ENCODE results near the gene IRS1.

DNA sequence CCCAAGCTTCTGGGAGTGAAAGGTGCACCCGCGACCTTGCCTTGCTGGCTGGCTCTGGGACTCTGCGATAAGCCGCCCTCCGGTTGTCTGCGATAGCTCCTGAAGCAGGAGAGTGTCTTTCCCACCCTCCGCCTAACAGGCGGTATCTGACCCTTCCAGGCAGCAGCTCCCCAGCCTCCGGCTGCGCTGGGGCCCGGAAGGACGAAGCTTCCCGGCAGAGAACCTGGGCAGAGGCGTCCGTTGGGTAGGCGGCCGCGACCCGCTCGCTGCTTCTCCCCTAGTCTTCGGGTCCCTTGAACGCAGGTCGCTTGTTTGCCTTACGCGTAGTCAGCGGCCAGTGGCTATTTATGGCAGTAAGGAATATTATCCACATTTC, 35.8 kb upstream of the IRS1 start:
- TF ChIP-seq, protein P1, sequence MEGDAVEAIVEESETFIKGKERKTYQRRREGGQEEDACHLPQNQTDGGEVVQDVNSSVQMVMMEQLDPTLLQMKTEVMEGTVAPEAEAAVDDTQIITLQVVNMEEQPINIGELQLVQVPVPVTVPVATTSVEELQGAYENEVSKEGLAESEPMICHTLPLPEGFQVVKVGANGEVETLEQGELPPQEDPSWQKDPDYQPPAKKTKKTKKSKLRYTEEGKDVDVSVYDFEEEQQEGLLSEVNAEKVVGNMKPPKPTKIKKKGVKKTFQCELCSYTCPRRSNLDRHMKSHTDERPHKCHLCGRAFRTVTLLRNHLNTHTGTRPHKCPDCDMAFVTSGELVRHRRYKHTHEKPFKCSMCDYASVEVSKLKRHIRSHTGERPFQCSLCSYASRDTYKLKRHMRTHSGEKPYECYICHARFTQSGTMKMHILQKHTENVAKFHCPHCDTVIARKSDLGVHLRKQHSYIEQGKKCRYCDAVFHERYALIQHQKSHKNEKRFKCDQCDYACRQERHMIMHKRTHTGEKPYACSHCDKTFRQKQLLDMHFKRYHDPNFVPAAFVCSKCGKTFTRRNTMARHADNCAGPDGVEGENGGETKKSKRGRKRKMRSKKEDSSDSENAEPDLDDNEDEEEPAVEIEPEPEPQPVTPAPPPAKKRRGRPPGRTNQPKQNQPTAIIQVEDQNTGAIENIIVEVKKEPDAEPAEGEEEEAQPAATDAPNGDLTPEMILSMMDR (IDR thresholded peaks at IDR 0.05): no peak
- TF ChIP-seq POLR2A (IDR thresholded peaks at IDR 0.05): no peak
- TF ChIP-seq POLR2AphosphoS5 (IDR thresholded peaks at IDR 0.05): no peak
- TF ChIP-seq EP300 (IDR thresholded peaks at IDR 0.05; ENCODE audit: low read depth): no peak
